ENCODE data around the gene CEP112. TPM values are rescaled to one million over a fixed set of nuclear protein-coding genes. Genes with fewer than 3 reads are reported as not detected.
A peak's percentile ranks its signal among the peaks of the same experiment; 100 is the strongest.
"Not testable (repeated sequence)": the region's sequence is repeated elsewhere in the genome, so short reads cannot be mapped to it uniquely, and the experiment has no call there.

Gene CEP112
- polyA plus RNA-seq, 12 donors, result 7.2 to 23.3 (median 18.0) TPM; not detected in 1

DNA sequence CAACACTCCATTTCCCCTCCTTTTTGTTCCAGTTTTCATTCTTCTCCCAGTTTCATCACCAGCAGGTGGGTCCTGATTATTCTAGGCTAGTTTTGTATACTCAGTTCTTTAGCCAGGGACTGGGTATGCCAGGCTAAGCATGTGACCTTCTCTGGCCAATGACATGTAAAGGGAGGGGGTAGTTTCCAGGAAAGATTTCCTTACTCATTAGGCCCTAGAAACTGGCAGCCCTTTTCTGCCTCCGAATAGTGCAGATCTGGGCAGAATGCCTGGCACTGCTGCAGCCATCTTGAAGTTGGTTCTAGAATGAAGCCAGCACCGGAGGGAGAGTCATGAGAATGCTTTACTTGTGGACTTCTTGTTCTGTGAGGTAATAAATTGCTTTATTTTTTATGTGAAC is 503.6 kb downstream of the CEP112 start:
- DNase-seq, result no peak

DNA sequence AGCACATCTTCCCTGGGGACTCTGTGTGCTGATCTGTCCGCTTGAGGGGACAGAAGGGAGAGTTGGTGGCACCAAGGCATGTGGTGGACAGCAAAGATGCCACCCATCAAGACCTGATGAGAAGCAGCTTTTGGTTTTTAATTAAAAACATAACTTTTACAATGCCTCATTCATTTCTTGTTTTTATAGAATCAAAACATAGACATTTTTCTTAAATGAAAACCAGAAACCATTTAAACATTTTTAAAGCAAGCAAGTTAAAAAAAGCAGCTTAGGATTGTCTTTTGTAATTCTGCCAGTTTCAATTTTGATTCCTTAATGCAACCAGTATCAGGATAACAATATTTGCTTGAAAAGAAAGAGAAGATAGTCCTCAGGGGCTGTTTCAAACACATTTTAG is 506.8 kb downstream of the CEP112 start:
- no peak for DNase-seq

DNA sequence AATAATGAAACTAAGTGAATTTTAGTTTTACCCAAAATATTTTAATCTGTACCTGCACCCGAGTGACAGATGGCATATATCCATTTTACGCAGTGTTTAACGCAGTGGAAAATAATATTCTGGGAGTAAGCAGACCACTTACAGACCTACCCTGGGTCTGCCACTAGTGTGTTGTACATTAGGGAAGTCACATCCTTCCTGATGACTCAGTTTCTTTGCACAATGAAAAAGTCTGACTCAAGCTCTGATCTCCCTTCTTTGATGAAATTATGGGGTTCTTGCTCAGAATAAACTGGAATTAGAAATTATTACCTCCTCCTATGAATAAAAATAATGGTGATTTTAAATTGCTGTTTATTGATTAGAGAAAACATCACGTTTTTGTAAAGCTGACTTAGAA is 507.3 kb downstream of the CEP112 start:
- no peak for DNase-seq

DNA sequence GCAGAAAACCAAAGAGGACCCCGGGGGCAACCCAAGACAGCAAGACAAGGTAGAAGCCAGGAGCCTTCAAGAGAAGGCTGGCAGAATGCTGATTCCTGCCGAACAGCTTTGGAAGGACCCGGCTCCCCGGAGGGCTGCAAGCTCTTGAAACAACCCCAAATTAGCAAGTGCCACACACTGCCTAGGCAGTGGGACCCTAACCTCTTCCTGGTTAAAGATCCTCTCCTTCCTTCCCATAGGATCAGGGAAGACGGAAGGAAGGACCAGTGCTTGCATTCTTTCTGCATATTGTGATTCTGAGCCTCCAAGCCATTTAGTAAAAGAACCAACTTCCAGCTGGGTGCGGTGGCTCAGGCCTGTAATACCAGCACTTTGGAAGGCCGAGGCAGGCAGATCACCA is 508.5 kb downstream of the CEP112 start:
- DNase-seq, result no peak

DNA sequence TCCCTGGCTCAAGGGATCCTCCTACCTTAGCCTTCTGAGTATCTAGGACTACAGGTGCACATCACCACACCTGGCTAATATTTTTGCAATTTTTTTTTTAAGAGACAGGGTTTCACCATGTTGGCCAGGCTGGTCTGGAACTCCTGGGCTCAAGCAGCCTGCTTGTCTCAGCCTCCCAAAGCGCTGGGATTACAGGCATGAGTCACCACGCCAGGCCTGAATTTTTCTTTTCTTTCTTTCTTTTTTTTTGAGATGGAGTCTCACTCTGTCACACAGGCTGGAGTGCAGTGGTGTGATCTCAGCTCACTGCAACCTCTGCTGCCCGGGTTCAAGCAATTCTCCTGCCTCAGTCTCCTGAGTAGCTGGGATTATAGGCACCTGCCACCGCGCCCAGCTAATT is 510.2 kb downstream of the CEP112 start:
- DNase-seq, result not testable (repeated sequence)

DNA sequence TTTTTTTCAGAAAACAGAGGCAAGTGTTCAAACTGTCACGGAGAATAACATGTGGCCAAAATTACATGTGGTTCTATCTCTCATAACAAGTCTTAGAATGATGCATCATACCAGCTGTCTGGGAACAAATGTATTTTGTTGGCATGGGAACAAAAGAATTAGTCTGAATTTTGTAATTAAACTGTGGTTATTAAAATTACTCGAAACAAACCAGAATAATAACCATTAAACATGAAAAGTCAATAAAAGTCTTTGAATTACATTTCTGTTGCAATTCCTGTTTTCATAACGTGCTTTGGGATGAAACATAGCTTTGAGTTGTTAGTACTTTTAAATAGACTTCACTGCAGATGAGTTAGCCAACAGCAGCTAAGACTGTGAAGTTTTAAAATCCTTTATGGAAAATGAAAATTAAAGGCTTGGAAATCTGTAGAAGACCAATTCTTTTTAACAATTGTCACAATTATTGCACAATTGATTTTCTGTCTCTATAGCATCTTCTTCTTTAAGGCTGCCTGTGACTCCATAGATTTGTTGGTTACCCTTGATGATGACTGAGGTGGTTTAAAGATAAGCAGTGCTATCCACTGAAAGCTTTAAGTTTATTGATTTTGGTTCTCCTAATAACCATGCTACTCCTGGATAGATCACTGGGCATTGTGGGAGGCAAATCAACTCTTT is 512.6 kb downstream of the CEP112 start:
- no peak for DNase-seq

DNA sequence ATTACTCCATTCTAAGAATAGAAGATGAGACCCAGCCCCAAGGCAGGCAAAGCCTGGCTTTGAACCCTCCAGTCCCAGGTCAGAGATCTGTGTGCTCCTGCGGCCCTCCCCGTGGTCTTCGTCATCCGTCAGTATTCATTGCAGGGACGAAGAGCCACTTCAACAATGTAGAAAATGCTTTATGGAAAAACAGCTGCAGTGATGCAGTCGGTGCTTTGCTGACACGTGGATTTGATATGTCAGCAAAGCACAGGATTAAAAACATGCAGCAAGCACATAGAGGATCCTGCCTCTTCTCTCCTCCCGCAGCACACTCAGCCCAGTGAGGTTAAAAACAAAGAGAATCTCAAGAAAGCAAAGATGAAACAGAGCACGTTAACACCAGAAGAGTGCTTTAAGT is 513.4 kb downstream of the CEP112 start:
- peak; percentile 52 for DNase-seq

DNA sequence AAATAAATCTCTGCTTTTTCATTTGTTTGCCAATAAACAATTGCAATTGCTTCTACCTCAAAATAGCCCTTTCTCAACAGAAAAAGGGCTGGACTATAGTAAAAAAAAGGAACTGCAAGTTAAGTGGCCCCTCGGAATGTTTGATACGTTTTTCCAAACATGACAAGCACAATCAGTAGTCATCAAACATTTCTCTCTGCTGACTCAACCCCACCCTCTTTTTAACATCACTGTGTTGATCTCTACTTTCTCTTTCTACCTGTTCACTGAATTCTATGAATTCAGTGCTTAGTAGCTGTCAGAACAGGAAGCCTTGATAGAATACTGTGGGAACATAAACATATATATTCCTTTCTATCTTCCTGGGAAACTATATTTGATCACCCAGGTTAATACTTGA is 514.0 kb downstream of the CEP112 start:
- DNase-seq, result no peak

DNA sequence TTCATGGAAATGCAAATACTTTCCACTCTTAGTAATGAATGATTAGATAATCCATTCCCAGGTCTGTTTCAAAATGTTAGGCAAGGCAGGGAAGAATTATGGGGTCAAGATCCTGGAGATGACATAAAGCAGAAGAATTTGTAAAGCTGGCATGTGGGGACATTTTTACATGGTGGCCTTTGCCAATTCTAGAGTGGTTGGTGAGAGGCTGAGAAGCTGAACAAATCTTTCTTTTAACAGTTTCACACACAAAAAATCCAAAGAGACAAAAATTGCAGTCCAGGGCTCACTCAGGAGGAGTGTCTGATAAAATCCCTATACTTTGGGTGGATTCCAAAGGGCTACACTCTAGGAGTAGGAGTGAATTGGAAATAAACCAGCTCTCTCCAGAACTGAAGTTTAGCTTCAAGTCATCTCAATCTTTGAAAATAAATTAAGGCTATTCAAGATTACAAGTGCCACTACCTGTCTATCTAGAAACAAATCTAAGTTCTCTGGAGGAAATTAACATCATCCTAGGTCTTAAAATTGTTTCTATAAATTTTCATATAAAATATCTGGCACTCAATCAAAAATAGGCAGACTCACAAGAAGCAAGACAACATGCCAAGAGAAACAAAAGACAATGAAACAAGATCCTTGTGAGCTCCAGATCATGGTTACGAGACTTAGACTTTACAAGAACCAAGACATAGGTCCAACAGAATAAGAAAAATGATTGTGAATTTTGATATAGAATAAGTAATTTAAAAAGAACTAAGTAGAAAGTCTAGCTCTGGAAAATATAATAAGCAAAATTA is 517.5 kb downstream of the CEP112 start:
- no peak for DNase-seq

DNA sequence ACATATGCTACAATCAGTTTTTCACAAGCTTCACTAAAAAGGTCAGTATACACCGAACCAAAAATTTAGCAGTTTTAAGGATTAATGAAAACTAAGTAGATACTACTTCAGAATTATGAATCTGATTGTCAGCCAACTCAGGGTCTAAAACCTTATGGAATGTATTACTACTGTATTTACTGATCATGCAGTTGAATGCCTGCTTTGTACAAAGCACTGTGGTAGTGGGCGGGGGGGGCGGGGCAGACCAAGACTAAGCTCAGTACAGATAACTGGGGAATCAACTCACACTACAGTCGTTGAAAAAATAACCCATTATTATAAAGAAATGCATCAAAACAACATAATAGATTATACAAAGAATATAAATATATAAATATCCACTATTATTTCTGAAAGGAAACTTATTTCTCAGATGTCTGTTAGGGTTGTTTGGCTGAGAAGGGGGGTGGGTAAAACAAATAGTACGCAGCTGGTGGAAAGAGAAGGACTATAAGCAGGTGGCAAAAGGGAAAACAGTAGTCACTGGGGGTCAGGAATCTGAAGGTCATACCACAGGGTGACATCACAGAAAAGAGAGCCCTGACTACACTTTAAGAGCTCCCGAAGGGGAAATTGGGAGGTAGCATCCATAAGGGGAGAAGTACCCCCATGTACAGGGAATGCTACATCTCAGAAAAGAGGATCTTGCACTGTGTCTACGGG is 521.1 kb downstream of the CEP112 start:
- no peak for DNase-seq

DNA sequence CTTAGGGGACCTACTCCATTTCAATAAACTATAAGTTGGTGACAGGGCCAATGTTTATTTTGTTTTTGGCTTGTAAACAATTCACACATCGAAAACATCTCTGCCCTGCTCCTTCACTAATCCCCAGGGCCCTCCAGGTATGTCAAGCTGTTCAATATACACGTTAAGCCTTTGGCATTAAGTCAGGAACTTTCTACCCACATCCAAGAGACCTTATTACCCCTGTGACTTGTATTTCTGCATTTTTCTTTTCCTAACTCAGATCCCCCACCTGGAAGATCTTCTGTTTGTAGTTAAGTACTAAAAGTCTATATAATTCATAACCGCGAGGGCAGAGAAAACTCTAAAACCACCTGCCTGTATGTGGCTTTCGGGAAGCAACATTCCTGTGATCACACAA is 523.7 kb downstream of the CEP112 start:
- DNase-seq, result no peak

DNA sequence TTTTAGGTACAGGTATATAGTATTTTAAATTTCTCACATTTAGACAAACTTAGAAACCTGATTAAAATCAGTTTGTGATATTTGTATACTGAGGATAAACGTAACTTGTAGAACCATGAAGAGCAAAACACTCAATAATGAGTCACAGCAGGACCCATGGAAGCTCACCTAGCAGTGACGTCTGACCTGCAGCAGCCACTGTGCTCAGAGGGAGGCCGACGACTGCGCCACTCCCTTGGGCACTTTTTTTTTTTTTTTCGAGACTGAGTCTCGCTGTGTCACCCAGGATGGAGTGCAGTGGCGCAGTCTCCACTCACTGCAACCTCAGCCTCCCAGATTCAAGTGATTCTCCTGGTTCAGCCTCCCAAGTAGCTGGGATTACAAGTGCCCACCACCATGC is 524.3 kb downstream of the CEP112 start:
- no peak for DNase-seq

DNA sequence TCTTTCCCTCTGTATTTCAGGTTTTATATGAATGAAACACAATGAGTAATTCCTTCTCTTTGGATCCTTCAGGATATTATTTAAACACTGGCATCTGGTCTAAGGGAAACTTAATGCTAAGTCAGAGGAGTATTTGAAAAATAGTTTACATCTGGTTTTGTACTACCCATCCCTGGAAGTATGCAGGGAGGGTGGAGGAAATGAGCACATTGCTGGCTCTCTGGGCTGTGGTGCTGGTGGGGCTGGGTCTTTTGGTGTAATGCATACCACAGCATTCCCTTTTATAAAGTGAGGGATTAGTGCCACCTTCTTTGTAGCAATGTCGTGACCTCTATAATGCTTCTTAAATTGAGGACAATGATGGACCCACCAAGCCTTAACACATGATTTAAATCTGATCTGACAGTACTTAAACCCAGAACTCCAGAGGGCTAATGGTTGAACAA is 525.0 kb downstream of the CEP112 start:
- DNase-seq, result no peak

DNA sequence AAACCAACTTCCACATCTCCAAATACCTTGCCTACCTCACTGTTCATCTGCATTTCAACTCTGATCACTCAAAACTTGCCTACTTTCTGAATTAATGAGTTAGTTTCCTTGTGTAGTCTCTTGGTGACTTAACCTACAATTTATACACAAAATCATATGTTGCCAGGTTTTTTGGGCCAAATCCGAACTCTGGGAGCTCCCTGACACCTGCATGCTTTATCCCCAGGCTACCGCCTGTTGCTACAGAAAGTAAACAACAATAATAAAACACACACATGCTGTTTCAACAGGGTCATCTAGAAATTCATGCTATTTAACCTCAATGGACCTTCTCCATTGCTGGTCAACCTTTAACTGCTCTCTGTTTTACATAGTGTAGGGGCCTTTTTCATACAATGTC is 526.0 kb downstream of the CEP112 start:
- DNase-seq, result no peak

DNA sequence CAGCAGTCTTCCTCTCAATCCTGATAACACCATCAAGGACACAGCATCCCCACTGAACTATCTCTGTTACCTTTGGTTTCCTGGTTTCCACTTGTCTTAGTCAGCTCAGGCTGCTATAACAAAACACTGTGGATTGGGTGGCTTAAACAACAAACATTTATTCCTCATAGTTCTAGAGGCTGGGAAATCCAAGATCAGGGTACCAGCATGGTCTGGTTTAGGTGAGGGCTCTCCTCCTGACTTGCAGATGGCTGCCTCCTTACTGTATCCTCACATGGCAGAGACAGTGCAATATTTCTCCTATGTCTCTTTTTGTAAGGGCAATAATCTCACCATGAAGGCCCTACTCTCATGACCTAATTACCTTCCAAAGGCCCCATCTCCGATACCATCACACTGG is 527.2 kb downstream of the CEP112 start:
- DNase-seq, result no peak

DNA sequence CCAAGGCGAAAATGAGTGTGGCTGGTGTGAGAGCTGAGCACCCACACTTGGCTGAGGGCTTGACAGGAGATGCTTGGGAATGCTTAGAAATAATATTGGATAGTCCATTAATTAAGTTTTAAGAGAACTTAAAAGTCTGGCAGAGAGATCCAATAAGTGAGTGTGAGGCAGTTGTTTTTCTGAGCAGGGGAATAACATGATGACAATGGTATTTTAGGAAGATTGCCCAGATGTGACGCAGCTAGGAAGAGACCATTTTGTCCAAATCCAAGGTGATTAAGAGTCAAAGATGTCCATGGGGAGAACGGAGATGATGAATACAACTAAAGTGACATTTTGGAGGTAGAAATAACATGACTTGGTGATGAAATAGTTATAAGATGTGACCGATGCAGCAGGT is 527.7 kb downstream of the CEP112 start:
- peak; percentile 54 for DNase-seq

DNA sequence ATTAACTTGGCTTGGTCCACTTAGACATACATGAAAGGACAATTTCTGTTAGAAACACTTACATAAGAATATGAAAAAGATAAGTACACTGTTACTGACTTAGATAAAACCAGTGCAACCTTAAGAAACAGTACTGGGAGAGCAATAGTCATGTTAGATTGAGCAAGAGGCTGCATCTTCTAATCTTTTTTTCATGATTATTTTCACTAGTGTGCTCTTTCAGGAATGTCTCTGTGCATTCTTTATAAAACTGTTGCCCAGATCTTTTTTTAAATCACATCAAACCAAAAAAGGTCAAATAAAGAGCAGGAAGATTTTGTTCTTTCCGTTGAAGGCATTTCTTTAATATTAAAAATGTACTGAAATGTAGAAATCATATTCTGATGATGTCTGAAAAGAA is 529.7 kb downstream of the CEP112 start:
- no peak for DNase-seq

DNA sequence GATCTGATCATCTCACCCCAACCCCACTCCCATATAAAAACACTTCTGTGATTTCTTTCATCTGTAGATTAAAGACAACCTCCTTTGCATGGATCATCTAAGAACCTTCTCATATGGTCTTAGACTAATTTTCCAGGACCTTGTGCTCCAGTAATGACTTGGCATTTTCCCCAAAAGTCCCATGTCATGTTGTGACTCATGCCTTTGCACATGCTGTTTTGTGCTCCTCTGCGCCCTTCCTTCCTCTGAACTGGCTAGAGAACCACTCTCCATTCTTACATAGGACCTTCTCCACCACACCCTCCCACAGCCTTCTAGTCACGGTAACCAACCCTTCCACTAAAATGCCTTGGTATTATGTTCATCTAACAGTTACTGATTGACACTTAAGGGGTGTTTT is 531.0 kb downstream of the CEP112 start:
- DNase-seq, result no peak

DNA sequence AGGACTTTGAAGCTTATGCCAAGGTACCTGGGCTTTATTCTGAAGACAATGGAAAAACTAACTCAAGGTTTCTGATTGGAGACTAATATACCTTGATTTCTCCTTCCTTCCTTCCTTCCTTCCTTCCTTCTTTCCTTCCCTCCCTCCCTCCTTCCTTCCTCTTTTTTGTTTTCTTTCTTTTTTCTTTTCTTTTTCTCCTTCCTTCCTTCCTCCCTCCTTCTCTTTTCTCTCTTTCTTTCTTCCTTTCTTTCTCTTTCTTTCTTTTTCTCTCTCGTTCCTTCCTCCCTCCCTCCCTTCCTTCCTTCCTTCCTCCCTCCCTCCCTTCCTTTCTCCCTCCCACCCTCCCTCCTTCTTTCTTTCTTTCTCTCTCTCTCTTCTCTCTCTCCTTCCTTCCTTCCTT is 531.9 kb downstream of the CEP112 start:
- DNase-seq, result no peak

DNA sequence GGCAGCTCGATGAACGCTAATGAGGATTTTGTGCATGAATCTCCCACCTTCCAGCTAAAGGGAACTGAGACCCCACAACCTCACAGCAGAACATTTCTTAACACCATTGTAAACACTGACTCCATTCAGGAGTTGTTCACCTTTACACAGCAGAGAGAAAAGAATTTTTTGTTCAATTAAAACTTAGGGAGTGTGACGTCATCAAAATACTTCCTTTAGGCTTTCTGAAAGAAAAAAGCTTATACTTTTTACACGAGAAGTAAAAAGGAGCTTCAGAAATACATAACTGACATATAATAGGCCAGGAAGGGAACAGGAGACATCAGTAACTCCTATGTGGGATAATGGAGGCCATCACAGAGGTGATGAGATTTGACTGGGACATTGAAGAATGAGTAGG is 532.4 kb downstream of the CEP112 start:
- DNase-seq, result no peak

DNA sequence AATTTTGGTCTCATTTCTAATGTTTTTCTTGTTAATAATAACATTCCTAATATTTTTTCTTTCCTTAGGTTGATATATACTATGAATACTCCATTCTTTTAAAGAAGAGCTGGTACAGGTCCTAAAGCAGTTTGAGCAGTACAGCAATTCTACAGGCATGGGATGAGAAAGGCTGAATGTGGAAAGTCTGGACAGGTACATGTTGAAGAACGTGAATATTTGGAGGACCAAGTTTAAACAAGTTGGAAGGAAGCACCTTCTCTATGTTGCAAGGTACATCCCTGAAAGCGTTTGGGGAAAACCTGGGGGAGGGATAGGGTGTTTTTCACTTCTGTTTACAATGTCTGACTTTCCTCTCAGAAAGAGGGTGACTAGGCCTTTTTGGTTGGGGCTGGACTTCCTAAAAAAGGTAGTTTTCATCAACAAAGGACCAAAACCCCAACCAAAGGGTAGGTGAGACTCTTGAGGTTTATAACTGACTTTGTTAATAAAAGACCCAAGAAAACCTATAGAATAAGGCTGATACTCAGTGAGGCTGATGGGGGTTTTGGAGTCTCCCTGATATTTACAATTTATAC is 534.6 kb downstream of the CEP112 start:
- no peak for DNase-seq
